ENCODE measurements around the gene IRAK2. TPM values are rescaled to one million over a fixed set of nuclear protein-coding genes. Genes with fewer than 3 reads are reported as not detected.

Gene IRAK2
- total RNA-seq, 1 donor from 2014 or later: 0.26 TPM

DNA sequence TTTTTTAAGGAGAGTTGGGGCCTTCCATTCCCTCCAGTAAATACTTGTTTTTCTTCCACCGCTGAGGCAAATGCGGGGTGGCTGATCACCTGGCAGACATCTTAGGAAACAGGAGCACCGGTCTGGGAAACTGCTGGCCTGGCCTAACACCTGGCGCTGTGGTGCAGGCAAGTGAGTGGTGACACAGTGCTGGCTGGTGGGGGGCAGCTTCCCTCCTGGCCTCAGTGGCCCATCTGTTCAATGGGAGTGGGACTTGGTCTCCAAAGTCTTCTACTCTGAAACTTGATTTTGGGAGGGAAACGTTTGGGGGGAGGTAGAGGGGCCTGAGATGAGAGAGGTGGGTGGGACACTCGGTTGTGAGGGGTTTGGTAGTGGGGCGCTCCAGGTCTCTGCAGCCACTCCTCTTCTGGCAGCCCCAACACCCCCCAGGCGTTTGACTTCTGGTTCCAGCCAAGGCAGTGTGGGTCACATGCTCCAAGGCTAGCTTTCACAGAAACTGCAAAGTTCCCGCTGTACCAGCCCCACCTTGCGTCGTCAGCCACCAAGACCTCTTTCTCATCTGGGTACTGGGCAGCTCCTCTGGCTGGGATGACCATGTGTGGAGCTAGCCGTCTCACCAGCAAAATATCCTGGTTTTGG, 123.3 kb downstream of the IRAK2 start:
- Mint-ChIP-seq H3K27me3 (ENCODE audit: insufficient read depth, low read depth) (peaks cover 2% of the 10 kb centered on the region), H3K9me3 (no peaks in the 10 kb centered on the region), H3K36me3 (peaks cover 8% of the 10 kb centered on the region), H3K4me1 (peaks cover 24% of the 10 kb centered on the region), H3K4me3 (no peak overlapping the region), H3K27ac (no peak overlapping the region)
- Histone ChIP-seq H3K4me1 (peaks cover 16% of the 10 kb centered on the region), H3K4me2 (no peak overlapping the region), H3K36me3 (no peaks in the 10 kb centered on the region), H3K27me3 (no peaks in the 10 kb centered on the region), H3K79me2 (ENCODE audit: low read depth) (no peaks in the 10 kb centered on the region), H2AFZ (replicated peaks) (no peak overlapping the region), H3K9me3 (ENCODE audit: low read depth) (no peaks in the 10 kb centered on the region), H3K9ac (no peak overlapping the region), H3F3A (ENCODE audit: low read depth) (no peaks in the 10 kb centered on the region), H3K4me3 (no peak overlapping the region), H4K20me1 (ENCODE audit: low read depth) (no peaks in the 10 kb centered on the region), H3K27ac (no peak overlapping the region)
- TF ChIP-seq EZH2 (IDR thresholded peaks at IDR 0.05) (no peak), EZH2phosphoT487 (IDR thresholded peaks at IDR 0.05) (no peak)
- TF ChIP-seq, protein P1, sequence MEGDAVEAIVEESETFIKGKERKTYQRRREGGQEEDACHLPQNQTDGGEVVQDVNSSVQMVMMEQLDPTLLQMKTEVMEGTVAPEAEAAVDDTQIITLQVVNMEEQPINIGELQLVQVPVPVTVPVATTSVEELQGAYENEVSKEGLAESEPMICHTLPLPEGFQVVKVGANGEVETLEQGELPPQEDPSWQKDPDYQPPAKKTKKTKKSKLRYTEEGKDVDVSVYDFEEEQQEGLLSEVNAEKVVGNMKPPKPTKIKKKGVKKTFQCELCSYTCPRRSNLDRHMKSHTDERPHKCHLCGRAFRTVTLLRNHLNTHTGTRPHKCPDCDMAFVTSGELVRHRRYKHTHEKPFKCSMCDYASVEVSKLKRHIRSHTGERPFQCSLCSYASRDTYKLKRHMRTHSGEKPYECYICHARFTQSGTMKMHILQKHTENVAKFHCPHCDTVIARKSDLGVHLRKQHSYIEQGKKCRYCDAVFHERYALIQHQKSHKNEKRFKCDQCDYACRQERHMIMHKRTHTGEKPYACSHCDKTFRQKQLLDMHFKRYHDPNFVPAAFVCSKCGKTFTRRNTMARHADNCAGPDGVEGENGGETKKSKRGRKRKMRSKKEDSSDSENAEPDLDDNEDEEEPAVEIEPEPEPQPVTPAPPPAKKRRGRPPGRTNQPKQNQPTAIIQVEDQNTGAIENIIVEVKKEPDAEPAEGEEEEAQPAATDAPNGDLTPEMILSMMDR (IDR thresholded peaks at IDR 0.05): no peak
- DNase-seq (ENCODE audit: low spot score): no peak

DNA sequence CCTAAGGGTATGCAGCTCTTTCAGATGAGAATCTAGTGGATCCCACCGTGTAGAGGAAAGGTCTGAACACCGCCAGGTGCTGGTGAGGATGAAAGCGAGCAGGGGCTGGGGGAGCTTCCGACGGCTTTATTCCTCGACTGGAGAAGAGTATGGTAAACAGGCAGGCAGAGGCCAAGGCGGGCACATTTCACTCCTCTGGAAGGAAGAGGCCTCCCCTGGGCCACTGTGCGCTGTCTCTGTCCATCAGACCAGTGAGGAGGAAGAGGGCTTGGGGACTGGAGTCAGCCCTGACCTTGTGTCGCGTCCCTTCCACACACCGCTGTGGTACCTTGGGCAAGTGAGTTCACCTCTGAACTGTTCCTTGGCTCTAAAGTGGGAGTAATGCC, 123.8 kb downstream of the IRAK2 start:
- Histone ChIP-seq H3F3A (ENCODE audit: low read depth) (no peaks in the 10 kb centered on the region), H3K9ac (no peak overlapping the region)

DNA sequence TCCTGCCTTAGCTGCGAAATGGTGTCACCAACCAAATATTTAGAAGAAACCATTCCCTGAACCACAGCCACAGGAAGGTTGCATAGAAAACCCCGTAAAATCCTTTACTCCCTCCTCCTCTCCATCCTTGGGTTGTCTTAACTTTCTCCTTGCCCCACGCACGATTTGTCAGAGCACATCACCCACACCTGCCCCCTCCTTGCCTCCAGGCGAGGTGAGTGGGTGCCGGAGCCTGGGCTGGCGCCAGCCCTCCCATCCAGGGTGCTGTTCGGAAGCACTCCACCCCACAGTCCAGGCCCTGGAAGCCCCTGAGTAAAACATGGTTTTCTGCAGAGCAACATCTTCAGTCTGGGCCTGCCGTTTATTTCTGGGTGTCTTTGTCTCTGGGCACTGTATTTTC, 124.4 kb downstream of the IRAK2 start:
- no peaks in the 10 kb centered on the region for H3F3A ChIP-seq (ENCODE audit: low read depth)
- no peak overlapping the region for H3K4me2 ChIP-seq
- no peaks in the 10 kb centered on the region for H3K36me3 ChIP-seq
- DNase-seq (ENCODE audit: low spot score): no peak
- H3K9me3 ChIP-seq (ENCODE audit: low read depth): no peaks in the 10 kb centered on the region
- no peak overlapping the region for H3K27ac Mint-ChIP-seq
- no peaks in the 10 kb centered on the region for H4K20me1 ChIP-seq (ENCODE audit: low read depth)
- H3K9me3 Mint-ChIP-seq: no peaks in the 10 kb centered on the region
- peaks cover 5% of the 10 kb centered on the region for H3K36me3 Mint-ChIP-seq
- no peak overlapping the region for H3K4me3 Mint-ChIP-seq
- peaks cover 16% of the 10 kb centered on the region for H3K4me1 ChIP-seq
- H3K4me3 ChIP-seq: no peak overlapping the region
- no peak overlapping the region for H3K27ac ChIP-seq
- H2AFZ ChIP-seq (replicated peaks): no peak overlapping the region
- peaks cover 24% of the 10 kb centered on the region for H3K4me1 Mint-ChIP-seq
- H3K27me3 Mint-ChIP-seq (ENCODE audit: insufficient read depth, low read depth): peaks cover 2% of the 10 kb centered on the region
- TF ChIP-seq EZH2phosphoT487 (IDR thresholded peaks at IDR 0.05) (no peak), EZH2 (IDR thresholded peaks at IDR 0.05) (no peak)
- TF ChIP-seq, protein P1 (IDR thresholded peaks at IDR 0.05): no peak
- H3K9ac ChIP-seq: no peak overlapping the region
- no peaks in the 10 kb centered on the region for H3K27me3 ChIP-seq
- H3K79me2 ChIP-seq (ENCODE audit: low read depth): no peaks in the 10 kb centered on the region

More for the DNA sequence above, 123.8 kb downstream of the IRAK2 start:
- Mint-ChIP-seq H3K27me3 (ENCODE audit: insufficient read depth, low read depth) (peaks cover 2% of the 10 kb centered on the region), H3K36me3 (peaks cover 7% of the 10 kb centered on the region), H3K4me1 (peaks cover 24% of the 10 kb centered on the region), H3K27ac (no peak overlapping the region), H3K9me3 (no peaks in the 10 kb centered on the region), H3K4me3 (no peak overlapping the region)
- no peaks in the 10 kb centered on the region for H4K20me1 ChIP-seq (ENCODE audit: low read depth)
- TF ChIP-seq EZH2phosphoT487 (IDR thresholded peaks at IDR 0.05): no peak
- TF ChIP-seq, protein P1 (IDR thresholded peaks at IDR 0.05): no peak
- no peak for TF ChIP-seq EZH2 (IDR thresholded peaks at IDR 0.05)
- H3K4me2 ChIP-seq: no peak overlapping the region
- H2AFZ ChIP-seq (replicated peaks): no peak overlapping the region
- DNase-seq (ENCODE audit: low spot score): no peak
- H3K4me3 ChIP-seq: no peak overlapping the region
- H3K9me3 ChIP-seq (ENCODE audit: low read depth): no peaks in the 10 kb centered on the region
- H3K4me1 ChIP-seq: peaks cover 16% of the 10 kb centered on the region
- no peaks in the 10 kb centered on the region for H3K79me2 ChIP-seq (ENCODE audit: low read depth)
- H3K27ac ChIP-seq: no peak overlapping the region
- no peaks in the 10 kb centered on the region for H3K27me3 ChIP-seq
- no peaks in the 10 kb centered on the region for H3K36me3 ChIP-seq
